ENCODE data around the gene ATXN3.
A peak's percentile ranks its signal among the peaks of the same experiment; 100 is the strongest.

Gene ATXN3

DNA sequence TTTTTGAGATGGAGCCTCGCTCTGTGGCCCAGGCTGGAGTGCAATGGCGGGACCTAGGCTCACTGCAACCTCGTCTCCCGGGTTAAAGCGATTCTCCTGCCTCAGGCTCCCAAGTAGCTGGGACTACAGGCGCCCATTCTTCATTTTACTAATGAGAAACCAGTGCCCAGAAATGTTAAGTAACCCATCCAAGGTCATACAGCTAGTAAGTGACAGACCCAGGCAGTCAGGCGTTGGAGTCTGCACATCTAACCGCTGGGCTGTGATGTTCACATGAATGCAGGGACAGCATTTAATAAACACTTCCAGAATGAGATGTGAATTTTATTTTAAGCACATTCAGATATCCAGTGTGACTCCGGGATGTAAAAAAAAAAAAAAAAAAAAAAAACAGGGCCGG lies 65.2 kb downstream of the ATXN3 start:
- Histone ChIP-seq H3K36me3 (ENCODE audit: insufficient read depth, low read length) (no peaks in the 10 kb centered on the region), H3K4me1 (ENCODE audit: insufficient read depth, low read length) (0 out of 2 replicates have a peak, but pooled peaks cover 3% of the 10 kb centered on the region), H3K9me3 (ENCODE audit: control insufficient read depth, insufficient read depth, low read length) (no peaks in the 10 kb centered on the region), H3K9ac (ENCODE audit: low read depth, low read length) (peak overlapping the region; percentile 92; the same call in 1 of the 2 replicates)

DNA sequence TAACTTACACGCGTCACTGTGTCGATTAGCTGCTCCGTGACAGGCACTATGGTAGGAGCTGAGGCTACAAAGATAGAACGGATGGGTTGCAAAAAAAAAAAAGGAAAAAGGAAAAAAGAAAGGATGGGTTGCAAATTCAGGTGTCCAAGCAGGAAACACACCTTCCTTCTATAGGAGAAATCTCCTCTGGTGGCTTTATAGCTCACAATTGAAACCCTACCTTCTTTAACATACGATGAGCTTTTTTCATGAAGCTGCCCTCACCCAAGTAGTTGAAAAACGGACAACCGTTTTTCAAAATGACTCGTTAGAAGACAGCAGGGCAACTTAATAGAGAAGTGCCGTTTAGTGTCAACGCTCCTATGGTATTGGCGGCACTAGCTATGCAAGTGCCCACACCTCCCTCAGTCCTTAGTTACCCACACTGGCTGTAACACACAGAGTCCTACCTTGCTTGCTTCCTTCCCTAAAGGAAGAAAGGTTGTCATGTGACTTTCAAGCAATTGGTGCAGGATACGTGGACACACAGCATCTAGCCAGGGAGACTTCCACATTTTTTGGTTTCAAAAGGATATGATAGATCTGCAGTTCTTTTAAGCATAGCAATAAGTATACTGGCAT lies 65.8 kb downstream of the ATXN3 start:
- Histone ChIP-seq H3K4me1 (ENCODE audit: insufficient read depth, low read length) (0 out of 2 replicates have a peak, but pooled peaks cover 3% of the 10 kb centered on the region), H3K9ac (ENCODE audit: low read depth, low read length) (peak overlapping the region; percentile 92), H3K9me3 (ENCODE audit: control insufficient read depth, insufficient read depth, low read length) (no peaks in the 10 kb centered on the region), H3K36me3 (ENCODE audit: insufficient read depth, low read length) (no peaks in the 10 kb centered on the region)

GRCh38 chr14:92039719-92040430 lies 66.5 kb downstream of the ATXN3 start, which contains the start of gene TRIP11:
Gene TRIP11, minus strand, starts transcription at chr14:92040059. Its CDS starts 374 bp downstream, at chr14:92039685.
- no peaks in the 10 kb centered on the region for H3K9me3 ChIP-seq (ENCODE audit: control insufficient read depth, insufficient read depth, low read length)
- 0 out of 2 replicates have a peak, but pooled peaks cover 3% of the 10 kb centered on the region for H3K4me1 ChIP-seq (ENCODE audit: insufficient read depth, low read length)
- peak within 1 kb of the TSS; percentile 92 for H3K9ac ChIP-seq (ENCODE audit: low read depth, low read length)
- no peaks in the 10 kb centered on the region for H3K36me3 ChIP-seq (ENCODE audit: insufficient read depth, low read length)

GRCh38 chr14:92039063-92039718 lies 67.2 kb downstream of the ATXN3 start:
- Histone ChIP-seq H3K36me3 (ENCODE audit: insufficient read depth, low read length) (no peaks in the 10 kb centered on the region), H3K9me3 (ENCODE audit: control insufficient read depth, insufficient read depth, low read length) (no peaks in the 10 kb centered on the region), H3K9ac (ENCODE audit: low read depth, low read length) (peak overlapping the region; percentile 92), H3K4me1 (ENCODE audit: insufficient read depth, low read length) (0 out of 2 replicates have a peak, but pooled peaks cover 3% of the 10 kb centered on the region)

DNA sequence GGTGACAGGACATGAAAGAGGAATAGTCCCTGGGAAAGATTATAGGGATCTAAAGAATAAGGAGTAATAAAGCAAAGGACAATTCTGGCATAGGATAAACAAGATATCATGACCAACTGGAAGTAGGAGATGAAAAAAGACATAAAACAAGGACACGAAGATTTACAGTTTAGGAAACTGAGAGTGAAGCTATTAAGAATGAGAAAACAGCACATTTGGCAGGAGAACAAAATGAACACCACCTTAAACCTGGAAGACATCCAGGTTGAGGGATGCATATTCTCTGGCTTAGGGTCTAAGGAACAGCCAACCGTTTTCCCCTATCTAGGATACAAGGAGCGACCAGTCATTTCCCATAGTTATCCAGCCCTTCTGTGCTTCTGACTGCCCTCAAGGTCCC lies 68.4 kb downstream of the ATXN3 start:
- H3K36me3 ChIP-seq (ENCODE audit: insufficient read depth, low read length) = no peaks in the 10 kb centered on the region

DNA sequence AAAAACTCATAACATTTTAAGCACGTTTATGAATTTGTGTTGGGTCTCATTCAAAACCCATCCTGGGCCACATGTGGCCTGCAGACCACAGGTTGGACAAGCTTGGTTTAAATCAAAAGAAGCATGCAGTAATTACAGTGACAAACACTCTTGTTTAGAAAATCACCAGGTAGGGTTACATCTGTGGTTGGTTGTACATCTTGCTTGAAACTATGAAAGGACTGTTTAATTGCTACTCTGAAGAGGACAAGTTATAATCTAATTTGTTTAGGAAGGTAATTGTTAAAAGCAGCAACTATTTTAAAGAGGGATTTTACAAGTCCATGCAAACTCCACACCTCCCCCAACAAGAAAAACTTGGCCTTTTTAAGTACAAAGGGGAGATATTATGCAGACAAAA lies 70.5 kb downstream of the ATXN3 start:
- Histone ChIP-seq H3K9me3 (ENCODE audit: control insufficient read depth, insufficient read depth, low read length) (no peaks in the 10 kb centered on the region; the same call in 1 of the 2 replicates), H3K4me1 (ENCODE audit: insufficient read depth, low read length) (0 out of 2 replicates have a peak, but pooled peaks cover 3% of the 10 kb centered on the region), H3K36me3 (ENCODE audit: insufficient read depth, low read length) (no peaks in the 10 kb centered on the region), H3K9ac (ENCODE audit: low read depth, low read length) (no peak overlapping the region)

More for the DNA sequence above, 68.4 kb downstream of the ATXN3 start:
- Histone ChIP-seq H3K4me1 (ENCODE audit: insufficient read depth, low read length) (0 out of 2 replicates have a peak, but pooled peaks cover 3% of the 10 kb centered on the region), H3K9ac (ENCODE audit: low read depth, low read length) (0 out of 2 replicates have a peak overlapping the region, but pooled peaks have one; percentile 22), H3K9me3 (ENCODE audit: control insufficient read depth, insufficient read depth, low read length) (no peaks in the 10 kb centered on the region; the same call in 1 of the 2 replicates)

DNA sequence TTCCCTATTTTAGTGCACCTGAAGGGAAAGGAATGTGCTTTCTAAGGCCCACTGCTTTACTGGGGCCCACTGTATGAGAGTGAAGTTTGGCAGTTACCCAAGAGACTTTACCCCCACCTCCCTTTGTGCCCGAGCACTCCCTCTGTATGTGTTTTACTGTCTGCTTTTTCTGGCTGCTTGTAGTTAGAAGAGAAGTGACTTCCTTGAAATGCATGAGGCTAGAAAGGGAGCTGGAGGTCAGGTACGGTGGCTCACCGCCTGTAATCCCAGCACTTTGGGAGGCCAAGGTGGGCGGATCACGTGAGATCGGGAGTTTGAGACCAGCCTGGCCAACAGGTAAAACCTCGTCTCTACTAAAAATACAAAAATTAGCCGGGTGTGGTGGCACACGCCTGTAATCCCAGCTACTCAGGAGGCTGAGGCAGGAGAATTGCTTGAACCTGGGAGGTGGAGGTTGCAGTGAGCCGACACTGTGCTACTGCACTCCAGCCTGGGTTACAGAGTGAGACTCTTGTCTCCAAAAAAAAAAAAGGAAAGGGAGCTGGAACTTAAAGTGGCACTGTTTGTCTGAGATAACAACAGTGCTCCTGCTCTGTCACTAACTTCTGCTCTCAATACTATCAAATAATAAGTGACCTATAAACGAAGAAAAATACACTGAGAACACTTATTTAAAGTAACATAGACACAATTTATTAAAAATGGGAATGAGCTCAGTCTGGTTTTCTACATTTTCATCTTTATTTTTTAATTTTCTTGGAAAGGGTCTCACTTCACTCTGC lies 72.3 kb downstream of the ATXN3 start:
- Histone ChIP-seq H3K9me3 (ENCODE audit: control insufficient read depth, insufficient read depth, low read length) (no peaks in the 10 kb centered on the region; the same call in 1 of the 2 replicates), H3K36me3 (ENCODE audit: insufficient read depth, low read length) (no peaks in the 10 kb centered on the region), H3K4me1 (ENCODE audit: insufficient read depth, low read length) (0 out of 2 replicates have a peak, but pooled peaks cover 3% of the 10 kb centered on the region), H3K9ac (ENCODE audit: low read depth, low read length) (no peak overlapping the region)

GRCh38 chr14:92033433-92033832 lies 72.9 kb downstream of the ATXN3 start:
- Histone ChIP-seq H3K9ac (ENCODE audit: low read depth, low read length) (no peak overlapping the region), H3K4me1 (ENCODE audit: insufficient read depth, low read length) (0 out of 2 replicates have a peak, but pooled peaks cover 3% of the 10 kb centered on the region), H3K9me3 (ENCODE audit: control insufficient read depth, insufficient read depth, low read length) (no peaks in the 10 kb centered on the region; the same call in 1 of the 2 replicates), H3K36me3 (ENCODE audit: insufficient read depth, low read length) (no peaks in the 10 kb centered on the region)

GRCh38 chr14:92026548-92027190 lies 79.7 kb downstream of the ATXN3 start:
- no peaks in the 10 kb centered on the region for H3K9me3 ChIP-seq (ENCODE audit: control insufficient read depth, insufficient read depth, low read length)
- H3K4me1 ChIP-seq (ENCODE audit: insufficient read depth, low read length) = no peaks in the 10 kb centered on the region
- no peak overlapping the region for H3K9ac ChIP-seq (ENCODE audit: low read depth, low read length)
- H3K36me3 ChIP-seq (ENCODE audit: insufficient read depth, low read length) = no peaks in the 10 kb centered on the region

- H3K4me1 ChIP-seq (ENCODE audit: insufficient read depth, low read length) = no peaks in the 10 kb centered on the region
- H3K9me3 ChIP-seq (ENCODE audit: control insufficient read depth, insufficient read depth, low read length) = no peaks in the 10 kb centered on the region
- H3K36me3 ChIP-seq (ENCODE audit: insufficient read depth, low read length) = no peaks in the 10 kb centered on the region; the same call in 1 of the 2 replicates
- H3K9ac ChIP-seq (ENCODE audit: low read depth, low read length) = no peak overlapping the region
Measured at GRCh38 chr14:92022036-92022435, 84.3 kb downstream of the ATXN3 start.

DNA sequence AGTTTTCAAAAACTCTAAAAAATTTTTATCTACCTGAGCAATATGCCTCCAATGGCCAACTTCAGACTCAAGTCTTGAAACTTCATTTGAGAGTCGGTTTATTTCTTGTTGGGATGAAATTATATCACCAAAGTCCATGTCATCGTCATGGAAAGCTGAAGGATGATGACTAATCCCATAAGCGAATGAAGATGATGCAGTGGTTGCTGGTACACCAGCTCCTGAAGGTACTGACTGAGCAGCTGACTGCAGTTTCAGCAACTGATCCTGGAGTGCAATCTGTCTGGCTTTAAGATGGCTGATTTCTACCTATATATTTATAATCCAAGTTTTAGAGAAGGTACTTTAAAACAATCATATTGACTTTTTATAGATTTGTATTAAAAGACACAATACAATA lies 84.9 kb downstream of the ATXN3 start:
- no peaks in the 10 kb centered on the region; the same call in 1 of the 2 replicates for H3K36me3 ChIP-seq (ENCODE audit: insufficient read depth, low read length)
- no peaks in the 10 kb centered on the region for H3K9me3 ChIP-seq (ENCODE audit: control insufficient read depth, insufficient read depth, low read length)
- no peaks in the 10 kb centered on the region for H3K4me1 ChIP-seq (ENCODE audit: insufficient read depth, low read length)

GRCh38 chr14:92014040-92014439 lies 92.3 kb downstream of the ATXN3 start:
- Histone ChIP-seq H3K36me3 (ENCODE audit: insufficient read depth, low read length) (peaks cover 8% of the 10 kb centered on the region), H3K4me1 (ENCODE audit: insufficient read depth, low read length) (no peaks in the 10 kb centered on the region), H3K9ac (ENCODE audit: low read depth, low read length) (no peak overlapping the region), H3K9me3 (ENCODE audit: control insufficient read depth, insufficient read depth, low read length) (no peaks in the 10 kb centered on the region)

More for the DNA sequence above, 84.9 kb downstream of the ATXN3 start:
- no peak overlapping the region for H3K9ac ChIP-seq (ENCODE audit: low read depth, low read length)

GRCh38 chr14:92012121-92012748 lies 94.1 kb downstream of the ATXN3 start:
- Histone ChIP-seq H3K9me3 (ENCODE audit: control insufficient read depth, insufficient read depth, low read length) (no peaks in the 10 kb centered on the region), H3K4me1 (ENCODE audit: insufficient read depth, low read length) (no peaks in the 10 kb centered on the region), H3K9ac (ENCODE audit: low read depth, low read length) (no peak overlapping the region), H3K36me3 (ENCODE audit: insufficient read depth, low read length) (peaks cover 8% of the 10 kb centered on the region)

All from ES-I3 (cell line).